NCI-H1092 (cell line): Measurements from ENCODE around the gene KCNK7.
"Not testable (repeated sequence)": the region's sequence is repeated elsewhere in the genome, so short reads cannot be mapped to it uniquely, and the experiment has no call there.

Experiments
- DNase-seq: peaks from one replicate; lab custom pipeline; 2025; lab: John Stamatoyannopoulos, UW

KCNK7 gene

DNA sequence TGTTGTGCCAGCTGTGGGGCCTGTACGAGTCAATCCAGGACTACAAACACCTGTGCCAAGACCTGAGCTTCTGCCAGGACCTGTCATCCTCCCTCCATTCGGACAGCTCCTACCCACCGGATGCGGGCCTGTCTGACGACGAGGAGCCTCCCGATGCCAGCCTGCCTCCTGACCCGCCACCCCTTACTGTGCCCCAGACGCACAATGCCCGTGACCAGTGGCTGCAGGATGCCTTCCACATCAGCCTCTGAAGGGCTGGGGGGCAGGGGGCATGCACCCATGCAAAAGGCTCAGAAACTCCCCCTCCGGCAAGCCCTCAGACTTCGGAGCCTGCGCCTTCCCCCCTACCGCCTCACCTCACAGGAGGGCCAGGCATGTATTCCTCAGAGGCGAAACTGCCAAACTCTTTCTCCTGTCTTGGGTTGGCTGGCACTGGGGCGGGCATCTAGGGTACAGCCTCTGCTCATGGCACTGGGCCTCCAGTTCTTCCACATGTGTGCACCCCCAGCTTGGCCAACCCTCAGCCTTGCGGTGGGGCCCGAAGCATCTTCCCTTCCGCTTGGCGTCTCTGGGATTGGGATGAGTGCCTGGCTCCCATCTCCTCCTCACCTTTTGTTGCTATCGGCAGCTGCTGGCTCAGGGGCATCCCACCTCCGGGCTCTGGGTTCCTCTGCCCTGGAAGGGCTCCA lies 22.1 kb downstream of the KCNK7 start:
- no peak for DNase-seq

DNA sequence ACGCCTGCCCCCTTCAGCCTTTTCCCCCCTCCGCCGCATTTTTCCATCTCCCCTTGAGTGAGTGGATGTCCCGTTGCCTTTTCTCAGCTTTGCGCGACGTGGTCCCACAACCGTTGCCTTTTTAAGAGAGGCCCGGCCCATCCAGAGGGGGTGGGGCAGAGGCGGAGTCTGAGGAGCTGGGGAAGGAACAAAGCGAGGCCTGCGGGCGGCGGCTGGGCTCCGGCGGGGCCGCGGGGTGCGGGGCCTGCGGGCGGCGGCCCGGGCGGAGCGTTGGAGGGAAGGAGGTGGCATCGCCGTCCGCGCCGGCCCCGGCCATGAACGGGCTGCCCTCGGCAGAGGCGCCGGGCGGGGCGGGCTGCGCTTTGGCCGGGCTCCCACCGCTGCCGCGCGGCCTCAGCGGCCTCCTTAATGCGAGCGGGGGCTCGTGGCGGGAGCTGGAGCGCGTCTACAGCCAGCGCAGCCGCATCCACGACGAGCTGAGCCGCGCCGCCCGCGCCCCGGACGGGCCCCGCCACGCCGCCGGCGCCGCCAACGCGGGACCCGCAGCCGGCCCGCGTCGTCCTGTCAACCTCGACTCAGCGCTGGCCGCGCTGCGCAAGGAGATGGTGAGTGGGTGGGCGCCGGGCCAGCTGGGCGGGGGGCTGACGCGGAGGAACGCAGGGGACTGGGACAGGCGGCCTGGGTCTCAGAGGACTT lies 23.1 kb downstream of the KCNK7 start, which contains the start of gene FAM89B:
FAM89B (plus strand) TSS at position 183 of the 696 bp plus-strand sequence; CDS start at position 315, 132 bp downstream.
- DNase-seq, result peak; percentile 64

DNA sequence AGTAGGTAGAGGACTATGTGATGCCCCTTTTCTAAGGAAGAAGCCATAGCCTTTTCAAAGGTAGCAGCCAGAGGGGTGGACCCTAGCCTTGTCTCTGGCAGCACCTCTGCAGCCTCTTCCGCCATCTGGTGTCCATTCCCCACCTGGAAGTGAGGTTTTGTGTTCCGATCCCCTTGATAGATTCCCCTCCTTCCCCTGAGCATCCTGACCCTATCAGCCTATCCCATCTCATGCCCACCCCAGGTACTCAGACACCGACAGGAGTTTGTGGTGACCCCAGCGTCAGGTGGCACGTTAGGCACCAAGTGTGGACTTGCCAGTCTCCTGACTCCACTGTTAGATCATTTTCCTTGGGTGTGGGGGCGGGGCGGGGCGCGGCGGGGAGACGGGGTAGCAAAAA lies 23.7 kb downstream of the KCNK7 start:
- DNase-seq, result peak; percentile 59

DNA sequence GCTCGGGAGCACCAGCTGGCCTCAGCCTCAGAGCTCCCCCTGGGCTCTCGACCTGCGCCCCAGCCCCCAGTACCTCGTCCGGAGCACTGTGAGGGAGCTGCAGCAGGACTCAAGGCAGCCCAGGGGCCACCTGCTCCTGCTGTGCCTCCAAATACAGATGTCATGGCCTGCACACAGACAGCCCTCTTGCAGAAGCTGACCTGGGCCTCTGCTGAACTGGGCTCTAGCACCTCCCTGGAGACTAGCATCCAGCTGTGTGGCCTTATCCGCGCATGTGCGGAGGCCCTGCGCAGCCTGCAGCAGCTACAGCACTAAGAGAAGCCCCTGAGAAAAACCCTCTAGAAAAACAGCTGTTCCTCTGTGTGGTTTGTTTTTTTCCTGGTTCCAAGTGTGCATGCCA lies 24.2 kb downstream of the KCNK7 start:
- DNase-seq, result no peak

DNA sequence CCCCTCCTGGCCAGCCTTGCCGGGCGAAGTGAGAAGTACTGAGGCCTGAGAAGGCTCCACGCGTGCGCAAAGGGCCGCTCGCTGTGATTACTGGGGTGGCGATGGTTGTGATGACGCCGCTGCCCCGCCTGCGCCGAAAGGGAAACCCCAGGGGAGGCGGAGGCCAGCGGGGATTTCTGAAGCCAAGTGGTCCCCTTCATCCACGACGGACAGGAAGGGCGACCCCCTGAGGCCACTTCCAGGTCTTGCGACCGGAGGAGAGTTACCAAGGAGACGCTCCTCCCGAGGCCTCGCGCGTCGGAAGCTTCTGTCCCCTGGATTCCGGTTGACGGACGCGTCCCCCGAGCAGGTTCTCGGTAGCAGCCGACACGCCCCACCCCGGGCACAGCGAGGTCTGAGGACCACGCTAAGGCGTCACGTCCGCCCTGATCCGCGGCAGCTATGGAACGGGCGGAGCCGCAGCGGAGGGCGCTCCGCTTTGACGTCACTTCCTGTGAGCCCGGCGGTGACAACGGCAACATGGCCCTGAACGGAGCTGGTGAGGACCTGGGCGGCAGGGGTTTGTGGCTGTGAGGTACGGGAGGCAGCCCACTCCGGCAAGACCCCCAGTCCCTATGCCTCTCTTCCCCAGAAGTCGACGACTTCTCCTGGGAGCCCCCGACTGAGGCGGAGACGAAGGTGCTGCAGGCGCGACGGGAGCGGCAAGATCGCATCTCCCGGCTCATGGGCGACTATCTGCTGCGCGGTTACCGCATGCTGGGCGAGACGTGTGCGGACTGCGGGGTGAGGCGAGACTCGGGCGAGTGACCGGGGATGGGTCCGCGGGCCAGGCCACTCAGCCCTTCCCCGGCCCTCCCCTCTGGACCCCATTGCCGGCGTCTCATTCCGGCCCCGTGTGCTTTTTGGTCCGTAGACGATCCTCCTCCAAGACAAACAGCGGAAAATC lies 25.4 kb downstream of the KCNK7 start, which contains the start of gene ZNRD2:
ZNRD2 (plus strand) TSS at position 505 of the 946 bp plus-strand sequence; CDS start at position 520, 15 bp downstream.
- peak; percentile 98 for DNase-seq

DNA sequence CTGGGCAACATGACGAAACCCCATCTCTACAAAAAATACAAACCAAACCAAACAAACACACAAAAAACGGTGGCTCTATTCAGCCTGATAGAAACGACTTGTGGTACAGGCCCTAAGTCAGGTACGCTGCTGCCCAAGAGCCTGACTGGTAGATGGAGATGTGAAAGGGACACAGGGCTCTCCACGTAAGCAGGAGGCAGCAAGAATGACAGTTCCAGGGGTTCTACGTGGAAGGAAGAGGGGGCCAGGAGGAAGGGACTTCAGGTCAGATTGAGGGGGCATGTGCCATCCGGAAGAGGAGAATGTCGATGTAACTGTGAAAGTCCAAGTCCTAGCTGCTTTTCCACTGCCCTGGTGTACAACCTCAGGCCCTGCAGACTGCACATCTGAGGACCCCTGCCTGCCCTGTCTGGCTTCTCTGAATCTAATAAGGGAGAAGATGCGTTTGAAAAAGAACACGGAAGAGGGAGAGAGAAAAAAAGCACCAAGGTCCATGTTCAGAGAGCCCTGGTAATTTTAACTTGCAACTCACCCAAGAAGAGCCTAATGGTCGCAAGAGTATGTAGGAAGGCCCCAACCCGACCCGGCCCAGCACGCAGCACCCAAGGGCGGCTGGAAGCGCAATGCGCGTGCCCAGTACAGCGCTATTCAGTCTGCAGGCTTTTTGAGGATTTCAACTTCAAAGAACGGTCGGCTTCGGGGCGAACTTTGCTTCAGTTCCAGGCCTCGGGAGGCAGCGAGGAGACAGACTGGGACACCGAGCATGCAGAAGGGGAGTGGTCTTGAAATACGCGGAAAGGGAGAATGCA lies 26.2 kb downstream of the KCNK7 start:
- DNase-seq, result no peak

DNA sequence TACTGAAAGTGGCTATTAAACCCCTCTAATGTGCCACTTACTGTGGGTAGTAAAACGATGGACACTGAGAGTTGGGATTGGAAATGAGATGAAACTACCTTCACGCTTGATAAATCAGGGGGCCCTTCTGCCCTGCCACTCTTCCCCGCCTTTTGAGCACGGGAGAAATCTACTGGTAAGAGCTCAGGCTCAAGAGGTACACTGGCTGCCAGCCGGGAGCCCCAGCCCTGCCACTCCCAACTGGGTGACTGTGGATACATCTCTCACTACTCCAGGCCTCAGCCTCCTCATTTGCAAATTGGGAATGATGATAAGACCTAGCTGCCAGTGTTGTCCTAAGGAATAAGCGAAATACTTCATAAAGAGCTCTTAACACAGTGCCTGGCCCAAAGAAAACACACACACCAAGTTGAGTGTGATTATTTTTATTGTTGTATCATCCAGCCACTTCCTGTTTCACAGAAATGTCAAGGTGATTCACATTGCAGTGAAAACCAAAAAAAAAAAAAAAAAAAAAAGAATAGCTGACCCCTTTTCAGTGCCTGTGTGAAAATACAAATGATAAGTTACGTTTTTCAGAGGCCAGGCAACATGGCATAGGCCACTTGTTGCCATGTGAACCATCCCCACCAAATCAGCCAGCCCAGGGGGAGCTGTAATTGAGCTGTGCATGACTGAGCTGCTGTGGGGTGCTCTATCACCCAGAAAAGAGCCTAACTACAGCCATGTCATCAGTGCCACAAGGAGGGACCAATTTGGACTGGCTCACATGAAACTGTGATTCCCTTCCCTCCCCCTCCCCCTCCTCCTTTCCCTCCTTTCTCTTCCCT lies 29.8 kb downstream of the KCNK7 start:
- DNase-seq, result no peak

DNA sequence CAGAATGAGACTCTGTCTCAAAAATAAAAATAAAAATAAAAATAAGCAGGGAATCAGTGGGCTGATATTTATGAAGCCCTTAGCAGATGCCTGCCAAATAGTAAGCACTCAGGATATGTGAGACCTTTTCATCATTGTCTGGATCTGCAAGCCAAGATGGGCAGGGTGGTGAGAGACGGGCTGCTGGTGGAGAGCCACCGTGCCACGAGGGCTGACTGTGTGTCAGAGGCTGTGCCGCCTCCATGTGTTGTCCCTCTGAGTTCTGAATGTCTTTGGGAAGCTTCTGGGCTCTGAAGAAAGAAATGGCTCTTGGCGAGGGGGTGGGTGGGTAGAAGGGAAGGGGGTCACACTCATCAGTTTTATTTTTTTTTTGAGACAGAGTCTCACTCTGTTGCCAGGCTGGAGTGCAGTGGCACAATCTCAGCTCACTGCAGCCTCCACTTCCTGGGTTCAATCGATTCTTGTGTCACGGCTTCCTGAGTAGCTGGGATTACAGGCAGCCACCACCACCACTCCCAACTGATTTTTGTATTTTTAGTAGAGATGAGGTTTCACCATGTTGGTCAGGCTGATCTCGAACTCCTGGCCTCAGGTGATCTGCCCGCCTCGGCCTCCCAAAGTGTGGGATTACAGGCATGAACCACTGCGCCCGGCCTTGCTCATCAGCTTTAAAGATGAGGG lies 30.6 kb downstream of the KCNK7 start:
- DNase-seq, result not testable (repeated sequence)

DNA sequence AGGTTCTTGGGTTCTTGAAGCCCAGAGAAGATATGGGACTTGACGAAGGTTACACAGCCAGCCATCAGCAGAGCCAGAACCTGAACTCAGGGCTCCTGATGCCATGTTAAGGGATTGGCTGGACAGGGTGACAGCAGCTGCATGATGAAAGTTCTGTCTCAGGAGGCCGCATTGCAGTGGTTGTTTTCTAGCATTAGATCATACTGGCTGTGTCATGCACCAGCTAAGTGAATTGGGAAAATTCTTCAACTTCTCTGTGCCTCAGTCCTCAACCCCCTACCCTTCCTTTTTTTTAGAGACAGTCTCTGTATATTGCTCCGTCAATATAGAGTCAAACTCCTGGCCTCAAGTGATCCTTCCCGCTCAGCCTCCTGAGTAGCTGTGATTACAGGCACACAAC lies 32.0 kb downstream of the KCNK7 start:
- no peak for DNase-seq

DNA sequence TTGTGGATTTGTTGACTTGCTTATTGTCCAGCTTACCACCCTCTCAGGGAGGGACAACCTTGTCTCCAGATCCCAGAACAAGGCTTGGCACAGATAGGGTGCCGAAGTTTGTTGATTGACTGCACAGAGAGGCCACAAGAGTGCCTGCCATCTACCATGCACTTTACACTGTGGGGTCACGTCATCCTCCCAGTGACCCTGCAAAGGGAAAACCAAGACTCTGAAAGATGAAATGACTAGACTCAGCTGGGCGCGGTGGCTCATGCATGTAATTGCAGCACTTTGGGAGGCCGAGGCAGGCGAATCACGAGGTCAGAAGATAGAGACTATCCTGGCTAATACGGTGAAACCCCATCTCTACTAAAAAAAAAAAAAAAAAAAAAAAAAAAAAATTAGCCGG lies 32.8 kb downstream of the KCNK7 start:
- DNase-seq, result no peak

DNA sequence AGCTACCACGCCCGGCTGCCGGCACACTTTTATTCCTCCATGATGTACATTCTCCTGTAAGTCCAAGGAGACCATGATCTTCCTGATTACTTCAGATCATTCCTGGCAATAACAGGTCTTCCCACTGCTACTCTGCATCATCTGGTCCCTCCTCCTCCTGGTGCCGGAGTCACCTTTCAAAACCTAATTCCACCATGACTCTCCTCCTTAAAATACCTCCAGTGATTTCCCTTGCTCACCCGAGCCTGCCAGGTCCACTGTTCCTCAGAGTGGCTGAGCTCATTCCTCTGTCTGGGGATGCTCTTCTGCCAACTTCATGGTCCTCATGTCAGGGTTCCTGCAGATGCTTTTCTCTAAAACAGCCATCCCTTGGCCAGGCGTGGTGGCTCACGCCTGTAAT lies 33.6 kb downstream of the KCNK7 start:
- DNase-seq, result no peak

DNA sequence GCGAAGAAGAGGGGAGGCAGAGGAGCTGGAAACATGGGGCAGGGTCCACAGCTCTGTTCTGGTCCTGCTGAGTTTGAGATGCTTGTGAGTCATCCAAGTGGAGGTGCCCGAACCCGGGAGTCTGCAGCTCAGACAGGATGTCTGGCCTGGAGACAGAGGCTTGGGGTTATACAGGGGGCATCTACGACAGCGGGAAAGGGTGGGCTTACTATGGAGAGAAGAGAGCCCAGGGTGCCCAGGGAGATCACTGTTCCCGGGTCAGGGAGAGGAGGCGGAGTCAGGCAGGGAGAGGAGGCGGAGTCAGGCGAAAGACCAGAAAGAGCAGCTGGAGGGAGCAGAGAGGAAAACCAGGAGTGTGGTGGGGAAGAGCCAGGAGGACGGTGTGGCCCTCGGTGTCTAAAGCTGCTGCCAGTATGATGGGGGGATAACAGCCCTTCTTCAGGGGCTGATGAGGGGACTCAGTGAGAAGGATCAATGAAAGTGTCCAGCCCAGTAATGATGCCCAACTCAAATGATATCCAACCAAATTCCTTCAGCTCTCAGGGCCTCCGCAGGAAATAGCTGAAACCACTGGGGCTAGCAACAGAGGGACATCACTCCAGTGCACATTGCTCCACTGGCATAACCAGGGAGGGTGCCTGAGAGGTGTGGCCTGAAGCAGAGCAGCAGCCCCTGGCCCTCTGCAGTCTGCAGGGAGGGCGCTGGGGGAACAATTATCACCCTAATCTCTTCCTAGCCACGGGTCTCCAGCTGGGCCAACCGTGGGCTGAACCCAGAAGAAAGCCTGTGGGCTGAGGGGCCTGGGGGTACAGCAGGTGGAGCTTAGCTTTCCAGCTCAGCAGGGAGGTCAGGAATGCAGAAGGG lies 34.8 kb downstream of the KCNK7 start:
- DNase-seq, result no peak

DNA sequence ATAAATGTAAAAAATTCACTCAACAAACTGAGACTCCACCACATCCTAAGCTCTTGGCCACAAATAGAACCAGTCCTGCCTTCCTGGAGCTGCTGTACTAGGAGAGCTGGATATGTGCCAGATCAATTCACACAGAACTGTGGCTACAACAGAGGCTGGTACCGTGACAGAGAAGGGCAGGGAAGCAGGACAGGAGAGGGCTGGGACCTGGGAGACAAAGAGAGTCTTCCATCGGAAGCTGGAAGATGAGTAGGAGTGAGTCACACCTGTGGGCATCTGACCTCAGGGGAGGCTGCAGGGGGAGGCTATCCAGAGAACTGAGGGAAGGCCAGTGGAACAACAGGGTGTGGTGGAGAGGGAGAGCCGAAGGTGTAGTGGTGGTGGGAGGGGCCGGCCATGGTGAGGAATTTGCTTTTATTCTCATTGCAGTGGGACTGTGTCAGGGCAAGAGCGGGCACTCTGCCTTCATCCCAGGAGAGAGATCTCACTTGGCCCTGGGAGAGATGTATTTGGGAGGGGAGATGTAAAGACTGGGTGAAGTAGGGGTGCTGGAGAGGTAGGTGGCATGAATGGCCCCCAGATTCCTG lies 35.6 kb downstream of the KCNK7 start:
- DNase-seq, result peak; percentile 63

DNA sequence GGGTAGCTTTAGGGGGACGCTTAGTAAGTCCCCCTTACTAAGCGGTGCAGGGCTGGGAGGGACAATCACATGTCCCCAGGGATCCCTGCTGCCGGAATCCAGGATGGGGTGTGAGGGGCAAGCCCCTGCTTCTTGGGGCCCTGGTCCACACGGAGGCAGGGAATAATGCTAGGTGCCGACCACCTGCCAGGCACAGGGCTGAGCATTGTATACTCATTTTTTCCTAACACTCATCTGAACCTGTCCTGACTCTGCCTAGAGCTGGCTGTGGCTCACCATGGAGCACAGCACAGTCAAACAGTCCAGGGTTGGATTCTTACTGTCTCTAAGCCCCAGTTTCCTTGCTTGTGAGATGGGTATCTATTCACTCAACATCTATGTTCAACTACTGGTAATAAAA lies 36.1 kb downstream of the KCNK7 start:
- no peak for DNase-seq

DNA sequence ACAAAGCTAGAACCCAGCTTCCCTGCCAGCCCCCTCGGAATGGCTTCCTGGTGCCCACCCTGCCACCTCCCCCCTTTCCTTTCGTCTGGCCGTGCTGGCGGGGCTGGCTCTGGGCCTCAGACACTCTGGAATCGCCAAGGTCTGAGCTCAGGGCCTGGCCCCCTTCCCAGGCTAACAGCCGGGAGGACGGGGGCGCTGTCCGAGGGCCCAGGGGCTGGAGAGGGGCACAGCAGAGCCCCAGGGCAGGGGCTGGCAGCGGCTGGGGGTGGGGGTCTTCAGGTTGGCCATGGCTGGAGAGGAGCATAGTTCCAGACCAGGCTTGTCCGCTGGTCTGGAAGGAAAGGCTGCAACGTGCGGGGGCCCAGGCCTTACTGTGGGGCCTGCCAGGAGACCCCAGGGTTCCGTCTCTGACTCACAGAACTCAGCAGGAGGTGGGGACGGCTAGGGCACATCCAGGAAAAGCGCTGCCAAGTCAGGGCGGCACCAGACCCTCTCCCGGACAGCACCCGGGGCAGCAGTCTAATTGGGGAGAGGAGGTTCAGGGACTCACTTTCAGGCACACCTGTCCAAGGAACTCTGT lies 36.6 kb downstream of the KCNK7 start:
- peak; percentile 41 for DNase-seq

DNA sequence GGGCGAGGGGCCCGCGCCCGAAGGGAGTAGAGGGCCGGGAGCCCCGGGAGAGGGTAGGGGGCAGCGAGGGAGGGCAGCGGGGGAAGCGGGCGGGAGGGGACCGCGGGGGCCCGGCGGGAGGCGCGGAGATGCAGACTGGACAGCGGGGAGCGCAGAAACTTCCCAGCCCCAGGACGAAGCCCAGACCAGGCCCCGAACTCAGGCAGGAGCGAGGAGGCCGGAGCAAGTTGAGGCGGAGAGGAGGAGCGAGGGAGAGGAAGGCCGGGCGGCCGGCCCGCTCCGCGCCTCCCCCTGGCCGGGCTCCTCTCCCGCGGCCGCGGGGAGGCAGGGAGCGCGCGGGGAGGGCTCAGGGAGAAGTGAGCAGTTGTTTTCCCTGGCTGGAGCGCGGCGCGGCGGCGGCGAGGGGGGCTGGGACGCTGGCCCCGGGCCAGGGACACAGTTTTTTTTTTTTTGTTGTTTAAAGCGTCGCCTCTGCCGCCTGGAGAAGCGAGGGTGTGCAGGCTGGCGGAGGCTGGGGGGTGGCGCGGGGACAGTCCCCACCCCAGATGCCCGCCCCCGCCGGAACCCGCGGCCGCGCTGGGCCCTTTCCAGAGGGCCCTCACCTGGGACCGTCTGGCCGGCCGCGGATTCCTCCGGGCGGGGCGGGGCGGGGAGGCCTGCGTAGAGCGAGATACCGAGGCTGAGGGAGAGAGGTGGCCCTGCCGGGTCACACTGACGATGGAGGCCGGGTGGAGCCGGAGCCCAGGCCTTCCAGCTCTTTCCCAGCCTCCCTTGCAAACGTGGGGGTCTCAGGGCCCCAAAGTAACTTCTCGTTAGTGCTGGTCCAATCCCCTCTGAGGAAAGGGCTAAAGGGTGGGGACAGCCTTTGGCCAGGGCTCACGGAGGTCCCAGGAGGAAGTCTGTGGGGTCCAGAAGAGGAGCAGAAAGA lies 37.3 kb downstream of the KCNK7 start, which contains the start of gene LTBP3:
LTBP3 (minus strand) TSS at position 358 of the 928 bp plus-strand sequence. CDS start 400 bp downstream, outside the sequence.
- DNase-seq, result peak; percentile 37
